GM12864 (cell line): ENCODE measurements around the gene TMED10.

ENCODE experiments used
- DNase-seq: peaks from one replicate; pipeline ENCODE4 v3.0.0-alpha.2; 2011; ENCODE audit warnings: low read depth
- H3K4me3 ChIP-seq: 2 replicates; pipeline ENCODE4 v1.5.1; 2011; ENCODE audit warnings: mild to moderate bottlenecking, low read depth, low read length, control low read depth
- TF ChIP-seq, protein P1 (sequence below): IDR thresholded peaks from 2 replicates; pipeline ENCODE4 v1.5.1; 2011; ENCODE audit warnings: low read depth, mild to moderate bottlenecking, moderate library complexity, low read length, control low read depth, inconsistent platforms; ENCODE audit errors: missing control alignments

TMED10 gene

DNA sequence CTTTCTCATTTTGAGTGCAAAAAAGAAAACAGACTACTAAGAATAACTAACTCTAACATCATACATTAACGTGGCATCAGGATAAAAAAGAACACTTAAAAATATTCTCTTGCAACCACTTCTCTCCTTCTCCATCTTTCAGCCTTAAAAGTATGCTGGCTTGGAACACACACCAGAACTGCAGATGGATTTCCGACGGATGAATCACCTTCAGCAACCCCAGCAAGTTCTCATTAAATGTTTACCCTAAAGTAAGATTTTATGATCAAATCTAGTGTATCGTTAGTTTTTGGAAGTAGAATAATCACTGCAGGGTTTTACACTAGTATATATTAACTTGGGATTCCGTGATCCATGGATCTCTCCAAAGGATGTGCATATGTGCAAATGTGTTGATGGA lies 50.8 kb downstream of the TMED10 start:
- TF ChIP-seq, protein P1, sequence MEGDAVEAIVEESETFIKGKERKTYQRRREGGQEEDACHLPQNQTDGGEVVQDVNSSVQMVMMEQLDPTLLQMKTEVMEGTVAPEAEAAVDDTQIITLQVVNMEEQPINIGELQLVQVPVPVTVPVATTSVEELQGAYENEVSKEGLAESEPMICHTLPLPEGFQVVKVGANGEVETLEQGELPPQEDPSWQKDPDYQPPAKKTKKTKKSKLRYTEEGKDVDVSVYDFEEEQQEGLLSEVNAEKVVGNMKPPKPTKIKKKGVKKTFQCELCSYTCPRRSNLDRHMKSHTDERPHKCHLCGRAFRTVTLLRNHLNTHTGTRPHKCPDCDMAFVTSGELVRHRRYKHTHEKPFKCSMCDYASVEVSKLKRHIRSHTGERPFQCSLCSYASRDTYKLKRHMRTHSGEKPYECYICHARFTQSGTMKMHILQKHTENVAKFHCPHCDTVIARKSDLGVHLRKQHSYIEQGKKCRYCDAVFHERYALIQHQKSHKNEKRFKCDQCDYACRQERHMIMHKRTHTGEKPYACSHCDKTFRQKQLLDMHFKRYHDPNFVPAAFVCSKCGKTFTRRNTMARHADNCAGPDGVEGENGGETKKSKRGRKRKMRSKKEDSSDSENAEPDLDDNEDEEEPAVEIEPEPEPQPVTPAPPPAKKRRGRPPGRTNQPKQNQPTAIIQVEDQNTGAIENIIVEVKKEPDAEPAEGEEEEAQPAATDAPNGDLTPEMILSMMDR: no peak
- H3K4me3 ChIP-seq: peak overlapping the region; percentile 75
- DNase-seq: no peak

DNA sequence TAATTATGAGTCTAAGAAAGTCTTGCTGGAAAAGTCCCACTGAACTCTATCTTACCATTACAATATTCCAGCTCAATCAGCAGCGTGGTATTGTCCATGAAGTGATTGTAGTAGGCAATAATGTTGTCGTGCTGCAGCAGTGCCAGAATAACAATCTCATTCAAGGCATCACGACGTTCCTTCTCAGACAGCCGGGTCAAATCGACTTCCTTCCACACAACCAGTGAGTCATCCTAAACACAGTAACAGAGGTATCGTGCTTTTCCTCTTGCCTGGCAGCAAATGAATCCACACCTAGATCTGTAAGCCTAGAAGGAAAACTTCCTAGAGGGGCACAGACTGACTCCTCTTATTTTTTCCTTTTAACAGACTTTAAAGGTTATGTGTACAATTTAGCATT lies 52.4 kb downstream of the TMED10 start:
- DNase-seq: no peak
- TF ChIP-seq, protein P1: no peak
- H3K4me3 ChIP-seq: no peak overlapping the region

DNA sequence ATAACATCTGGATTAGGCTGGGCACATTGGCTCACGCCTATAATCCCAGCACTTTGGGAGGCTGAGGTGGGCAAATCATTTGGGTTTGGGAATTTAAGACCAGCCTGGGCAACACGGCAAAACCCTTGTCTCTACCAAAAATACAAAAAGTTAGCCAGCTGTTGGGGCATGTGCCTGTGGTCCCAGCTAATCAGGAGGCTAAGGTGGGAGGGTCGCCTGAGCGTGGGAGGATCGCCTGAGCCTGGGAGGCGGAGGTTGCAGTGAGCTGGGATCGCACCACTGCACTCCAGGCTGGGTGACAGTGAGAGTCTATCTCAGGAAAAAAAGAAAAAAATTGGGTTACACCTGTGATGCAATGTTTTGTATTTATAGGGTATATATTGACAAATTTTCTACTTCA lies 54.9 kb downstream of the TMED10 start:
- no peak for DNase-seq
- TF ChIP-seq, protein P1: no peak
- no peak overlapping the region for H3K4me3 ChIP-seq

DNA sequence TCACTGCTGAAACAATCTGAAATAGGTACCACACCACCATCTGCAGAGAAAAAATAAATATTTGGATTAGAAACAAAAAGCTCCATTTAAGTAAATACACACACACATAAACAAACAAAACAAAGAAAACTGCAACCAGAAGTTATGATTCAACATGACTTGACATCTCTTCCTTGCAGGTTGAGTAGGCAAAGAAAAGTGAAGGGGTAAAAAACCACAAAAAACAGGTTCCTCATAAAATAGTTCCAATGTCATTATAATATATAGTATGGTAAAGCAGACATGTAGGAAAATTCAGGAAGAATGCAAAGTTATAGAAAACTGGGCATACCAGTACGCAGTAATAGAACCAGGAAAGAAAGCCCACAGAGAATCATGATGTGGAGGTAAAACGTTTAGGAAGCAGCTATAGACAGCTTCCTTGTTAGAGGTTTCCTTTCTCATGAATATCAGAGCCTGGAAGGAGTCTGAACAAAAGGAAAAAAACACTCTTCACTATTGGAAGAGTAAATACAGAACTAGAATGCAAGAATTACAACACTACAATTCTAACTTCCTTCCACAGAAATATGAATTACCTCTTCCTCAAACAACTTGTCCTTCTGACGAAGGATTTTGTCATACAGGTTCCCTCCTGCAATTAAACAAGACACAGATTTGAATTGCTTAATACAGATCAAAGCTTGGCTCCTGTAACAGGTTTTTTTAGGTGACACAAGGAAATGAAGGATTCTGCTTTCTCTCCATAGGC lies 55.7 kb downstream of the TMED10 start:
- DNase-seq: no peak
- TF ChIP-seq, protein P1: no peak
- H3K4me3 ChIP-seq: no peak overlapping the region

DNA sequence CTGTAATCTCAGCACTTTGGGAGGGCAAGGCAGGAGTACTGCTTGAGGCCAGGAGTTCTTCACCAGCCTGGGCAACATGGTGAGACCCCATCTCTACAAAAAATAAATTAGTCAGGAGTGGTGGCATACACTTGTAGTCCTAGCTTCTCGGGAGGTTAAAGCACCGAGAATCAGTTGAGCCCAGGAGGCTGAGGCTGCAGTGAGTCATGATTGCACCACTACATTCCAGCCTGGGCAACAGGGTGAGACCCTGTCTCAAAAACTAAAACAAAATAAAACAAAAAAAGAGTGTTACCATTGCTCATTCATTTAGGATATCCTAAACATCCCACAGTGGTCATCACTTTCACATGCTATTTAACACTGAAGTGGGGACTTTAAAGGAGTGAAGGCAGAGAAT lies 57.4 kb downstream of the TMED10 start:
- H3K4me3 ChIP-seq: no peak overlapping the region
- TF ChIP-seq, protein P1: no peak
- DNase-seq: no peak

DNA sequence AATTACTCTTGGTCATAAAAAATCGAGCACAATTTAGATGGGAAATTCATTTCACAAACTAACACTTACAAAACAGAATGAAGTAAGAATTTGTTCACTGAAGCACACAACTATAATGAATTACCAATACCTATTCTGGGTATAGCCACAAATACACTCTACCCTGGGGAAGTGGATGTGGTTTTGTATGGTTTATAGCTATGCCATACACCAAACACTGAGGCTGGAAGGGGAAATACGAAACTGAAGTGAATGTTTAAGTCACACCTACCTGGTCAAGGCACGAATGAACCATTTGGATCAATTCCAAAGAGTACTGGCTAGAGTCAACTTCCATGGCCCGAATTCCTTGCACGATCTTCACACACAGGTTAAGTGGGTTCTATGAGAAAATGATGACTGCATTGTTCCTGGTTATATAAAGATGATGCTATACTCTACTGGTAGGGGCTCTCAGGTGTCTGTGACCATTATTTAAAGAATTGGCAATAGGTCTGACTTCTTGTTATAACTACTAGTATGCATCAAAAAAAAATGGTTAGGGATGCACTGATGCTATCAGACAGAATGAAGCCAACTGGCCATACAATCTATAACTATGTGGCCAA lies 62.4 kb downstream of the TMED10 start:
- H3K4me3 ChIP-seq: no peak overlapping the region
- DNase-seq: no peak
- TF ChIP-seq, protein P1: no peak

DNA sequence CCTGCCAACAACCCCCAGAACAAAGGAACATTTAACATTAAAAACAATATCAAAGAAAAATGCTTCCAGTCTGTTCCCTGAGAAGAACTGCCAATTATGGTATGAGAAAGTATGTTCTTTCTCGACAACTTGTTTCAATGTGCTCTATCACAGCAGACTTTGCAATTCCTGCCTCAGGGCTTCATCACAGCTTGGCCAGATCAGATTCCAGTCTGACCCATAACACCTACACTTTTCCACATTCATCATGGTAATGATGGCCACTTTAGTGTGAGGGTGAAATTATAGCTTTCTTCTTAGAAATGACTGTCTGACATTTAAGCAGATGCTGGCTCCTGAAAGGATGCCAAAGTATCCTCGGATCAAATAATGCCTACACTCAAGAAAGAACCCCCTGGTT lies 66.5 kb downstream of the TMED10 start:
- no peak overlapping the region for H3K4me3 ChIP-seq
- no peak for DNase-seq
- TF ChIP-seq, protein P1: no peak
